Heart left ventricle (tissue), 13 donors: Measurements from ENCODE around the gene CREBBP.

Source experiments
- POLR2A ChIP-seq, 2 donors: fragments of 450-650 bp; IDR thresholded peaks; one replicate each; pipeline ENCODE4 v1.6.1; 2017; ENCODE audit warnings: antibody characterized with exemption in 2 of 2, mild to moderate bottlenecking in 2 of 2, moderate library complexity in 2 of 2
- TF ChIP-seq, protein P1 (sequence below), 12 donors: fragments of 200-600 bp; sonication (generic) in 4 of 12; IDR thresholded peaks; one replicate each; pipeline versions ENCODE4 v1.5.0 to v1.8.0; 2018 to 2022; ENCODE audit warnings: antibody characterized with exemption in 12 of 12, mild to moderate bottlenecking in 5 of 12
- donor health status: ischemic (EF 13 %, LVEDD 7.1; RV severe dilation, severe dysfunction).
- donor health status: DM: no; HTN: yes; CAD: no.
- donor health status: DM: no; HTN: no; CAD: no.
- donor health status: ischemic (EF 25% LVEDD 6.9; RV normal size, moderate dysfunction).
- donor health status: ischemic (EF 25% LVEDD 5.7; RV mildly dilated, moderate dysfunction).
- donor health status: ischemic (EF 35%, LVEDD 5.7; RV mildly dilated, moderate dysfunction).
- donor health status: nonischemic (EF 11% LVEDD 7.7; RV severe dilation, severe dysfunction).
- donor health status: DM: yes; HTN: yes; CAD: no.
- donor health status: PGD.
- donor health status: ischemic (EF 29% LVEDD 5.4; RV normal size, mild dysfunction).
- donor health status: nonischemic (EF 23%, LVEDD 6.1; RV moderate dilation, normal function).

DNA sequence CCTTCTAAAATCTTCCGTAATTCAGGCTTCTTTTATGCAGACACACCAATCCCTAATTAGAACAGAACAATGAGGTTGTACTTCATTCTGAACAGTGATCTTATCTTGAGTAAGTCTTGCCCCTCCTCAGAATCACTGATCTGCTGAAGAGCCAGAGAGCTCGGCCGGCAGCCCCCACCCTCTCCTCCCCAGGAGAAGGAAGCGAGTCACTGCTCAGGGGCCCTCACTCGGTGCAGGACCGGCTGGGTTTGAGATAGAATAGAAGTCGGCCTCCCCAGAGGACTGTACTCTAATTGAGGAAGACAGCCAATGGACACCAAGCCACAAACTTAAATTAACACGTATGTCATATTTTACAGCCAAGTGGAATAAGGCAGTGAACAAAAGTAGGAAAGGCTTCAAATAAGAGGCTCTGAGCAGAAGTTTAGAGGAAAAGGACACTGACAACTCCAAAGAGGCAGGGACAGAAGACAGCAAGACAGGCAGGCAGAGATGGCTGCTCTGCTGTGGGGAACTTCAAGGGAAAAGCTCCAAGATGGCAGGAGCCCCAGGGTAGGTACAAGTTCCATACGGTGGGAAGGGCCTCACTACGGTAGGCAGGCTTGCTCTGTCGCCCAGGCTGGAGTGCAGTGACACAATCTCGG lies 18.6 kb downstream of the CREBBP start:
- TF ChIP-seq, protein P1, sequence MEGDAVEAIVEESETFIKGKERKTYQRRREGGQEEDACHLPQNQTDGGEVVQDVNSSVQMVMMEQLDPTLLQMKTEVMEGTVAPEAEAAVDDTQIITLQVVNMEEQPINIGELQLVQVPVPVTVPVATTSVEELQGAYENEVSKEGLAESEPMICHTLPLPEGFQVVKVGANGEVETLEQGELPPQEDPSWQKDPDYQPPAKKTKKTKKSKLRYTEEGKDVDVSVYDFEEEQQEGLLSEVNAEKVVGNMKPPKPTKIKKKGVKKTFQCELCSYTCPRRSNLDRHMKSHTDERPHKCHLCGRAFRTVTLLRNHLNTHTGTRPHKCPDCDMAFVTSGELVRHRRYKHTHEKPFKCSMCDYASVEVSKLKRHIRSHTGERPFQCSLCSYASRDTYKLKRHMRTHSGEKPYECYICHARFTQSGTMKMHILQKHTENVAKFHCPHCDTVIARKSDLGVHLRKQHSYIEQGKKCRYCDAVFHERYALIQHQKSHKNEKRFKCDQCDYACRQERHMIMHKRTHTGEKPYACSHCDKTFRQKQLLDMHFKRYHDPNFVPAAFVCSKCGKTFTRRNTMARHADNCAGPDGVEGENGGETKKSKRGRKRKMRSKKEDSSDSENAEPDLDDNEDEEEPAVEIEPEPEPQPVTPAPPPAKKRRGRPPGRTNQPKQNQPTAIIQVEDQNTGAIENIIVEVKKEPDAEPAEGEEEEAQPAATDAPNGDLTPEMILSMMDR (IDR thresholded peaks at IDR 0.05): no peak
- TF ChIP-seq POLR2A (IDR thresholded peaks at IDR 0.05): no peak
